Measurements from ENCODE around the gene RTKN.
A peak's percentile ranks its signal among the peaks of the same experiment; 100 is the strongest.

Gene RTKN

GRCh38 chr2:74457549-74458131 is 15.9 kb upstream of the RTKN start:
- peak overlapping the region; percentile 92 for H3K23ac ChIP-seq (ENCODE audit: low read depth, low read length, poor library complexity)

GRCh38 chr2:74457129-74457548 is 15.4 kb upstream of the RTKN start:
- whole genome bisulfite sequencing, 2 donors (ENCODE audit: extremely low coverage in 2 of 2, insufficient read length in 2 of 2, insufficient replicate concordance in 1 of 2) = no CpG with 5 or more reads among the region's 27 CpGs
- Histone ChIP-seq H2BK15ac (ENCODE audit: low read length) (no peak overlapping the region), H3K27me3 (ENCODE audit: control insufficient read depth in 3 of 3, insufficient read depth in 3 of 3, low read depth in 1 of 3, low read length in 3 of 3) (no peaks in the 10 kb centered on the region), H3K4me1 (ENCODE audit: control insufficient read depth in 2 of 2, insufficient read depth in 1 of 2, low read depth in 1 of 2, low read length in 2 of 2) (peaks cover 7 to 18% of the 10 kb centered on the region in 2 donors), H2BK12ac (ENCODE audit: low read length) (peak overlapping the region; percentile 7), H3K14ac (ENCODE audit: low read length) (no peak overlapping the region), H2BK120ac (ENCODE audit: low read depth, low read length) (no peak overlapping the region), H4K91ac (ENCODE audit: low read depth, low read length, poor library complexity) (no peak overlapping the region), H3K9ac (ENCODE audit: low read depth, low read length, poor library complexity) (peak overlapping the region; percentile 85), H2AK5ac (ENCODE audit: low read depth, low read length) (no peak overlapping the region), H2BK5ac (ENCODE audit: low read length) (peak overlapping the region; percentile 95), H3K18ac (ENCODE audit: low read length) (peak overlapping the region; percentile 97), H2AFZ (ENCODE audit: low read length) (peak overlapping the region; percentile 90), H3K9me3 (replicated peaks in 1 of 2; ENCODE audit: control insufficient read depth in 2 of 2, insufficient read depth in 1 of 2, low read depth in 1 of 2, low read length in 2 of 2) (no peaks in the 10 kb centered on the region), H3K36me3 (replicated peaks in 1 of 2; ENCODE audit: control insufficient read depth in 2 of 2, insufficient read depth in 2 of 2, low read length in 2 of 2) (peaks cover 13 to 31% of the 10 kb centered on the region in 2 donors), H3K27ac (replicated peaks; ENCODE audit: low read length) (peak overlapping the region; percentile 96), H4K8ac (ENCODE audit: low read depth, low read length) (no peak overlapping the region), H3K4me3 (ENCODE audit: low read length in 2 of 2) (peak overlapping the region; percentile 67 to 85), H3K4ac (ENCODE audit: low read length) (no peak overlapping the region), H3K23ac (ENCODE audit: low read depth, low read length, poor library complexity) (peak overlapping the region; percentile 83), H3K79me1 (ENCODE audit: low read depth, low read length) (peaks cover 8% of the 10 kb centered on the region), H3K4me2 (ENCODE audit: insufficient read depth, low read length, poor library complexity, severe bottlenecking) (peak overlapping the region; percentile 77)
- no peak for DNase-seq (ENCODE audit: low spot score)

More at GRCh38 chr2:74457549-74458131, 15.9 kb upstream of the RTKN start:
- Histone ChIP-seq H3K27me3 (ENCODE audit: control insufficient read depth in 3 of 3, insufficient read depth in 3 of 3, low read depth in 1 of 3, low read length in 3 of 3) (no peaks in the 10 kb centered on the region), H4K91ac (ENCODE audit: low read depth, low read length, poor library complexity) (no peak overlapping the region), H3K9me3 (replicated peaks in 1 of 2; ENCODE audit: control insufficient read depth in 2 of 2, insufficient read depth in 1 of 2, low read depth in 1 of 2, low read length in 2 of 2) (no peaks in the 10 kb centered on the region), H3K4ac (ENCODE audit: low read length) (peak overlapping the region; percentile 45), H3K79me1 (ENCODE audit: low read depth, low read length) (peaks cover 8% of the 10 kb centered on the region), H3K4me3 (ENCODE audit: low read length in 2 of 2) (peak overlapping the region; percentile 67 to 85), H2BK15ac (ENCODE audit: low read length) (no peak overlapping the region), H3K4me2 (ENCODE audit: insufficient read depth, low read length, poor library complexity, severe bottlenecking) (peak overlapping the region; percentile 77), H4K8ac (ENCODE audit: low read depth, low read length) (no peak overlapping the region), H2BK12ac (ENCODE audit: low read length) (peak overlapping the region; percentile 11), H2BK120ac (ENCODE audit: low read depth, low read length) (no peak overlapping the region), H3K18ac (ENCODE audit: low read length) (peak overlapping the region; percentile 96), H3K4me1 (ENCODE audit: control insufficient read depth in 2 of 2, insufficient read depth in 1 of 2, low read depth in 1 of 2, low read length in 2 of 2) (peaks cover 7 to 18% of the 10 kb centered on the region in 2 donors), H2BK5ac (ENCODE audit: low read length) (peak overlapping the region; percentile 95), H3K27ac (replicated peaks; ENCODE audit: low read length) (peak overlapping the region; percentile 96), H3K14ac (ENCODE audit: low read length) (no peak overlapping the region), H2AK5ac (ENCODE audit: low read depth, low read length) (peak overlapping the region; percentile 64), H2AFZ (ENCODE audit: low read length) (peak overlapping the region; percentile 90), H3K9ac (ENCODE audit: low read depth, low read length, poor library complexity) (peak overlapping the region; percentile 89), H3K36me3 (replicated peaks in 1 of 2; ENCODE audit: control insufficient read depth in 2 of 2, insufficient read depth in 2 of 2, low read length in 2 of 2) (peaks cover 18 to 36% of the 10 kb centered on the region in 2 donors)
- WGBS, 2 donors (ENCODE audit: extremely low coverage in 2 of 2, insufficient read length in 2 of 2, insufficient replicate concordance in 1 of 2) = no CpG with 5 or more reads among the region's 46 CpGs
- DNase-seq (ENCODE audit: low spot score) = peak; percentile 67

GRCh38 chr2:74454654-74455511 is 13.1 kb upstream of the RTKN start, which contains the start of gene INO80B:
TSS of gene INO80B (plus strand) at chr2:74455087. CDS start at chr2:74455117, 30 bp downstream.
- Histone ChIP-seq H3K9ac (ENCODE audit: low read depth, low read length, poor library complexity) (peak within 1 kb of the TSS; percentile 32), H3K4me3 (ENCODE audit: low read length in 2 of 2) (peak within 1 kb of the TSS; percentile 60 to 84), H3K27ac (replicated peaks; ENCODE audit: low read length) (no peak within 1 kb of the TSS), H4K91ac (ENCODE audit: low read depth, low read length, poor library complexity) (no peak within 1 kb of the TSS), H3K4me1 (ENCODE audit: control insufficient read depth in 2 of 2, insufficient read depth in 1 of 2, low read depth in 1 of 2, low read length in 2 of 2) (peaks cover 7 to 18% of the 10 kb centered on the region in 2 donors), H3K36me3 (replicated peaks in 1 of 2; ENCODE audit: control insufficient read depth in 2 of 2, insufficient read depth in 2 of 2, low read length in 2 of 2) (peaks cover 0 to 9% of the 10 kb centered on the region in 2 donors), H3K27me3 (ENCODE audit: control insufficient read depth in 3 of 3, insufficient read depth in 3 of 3, low read depth in 1 of 3, low read length in 3 of 3) (peaks cover 0 to 5% (median 0%) of the 10 kb centered on the region in 3 experiments), H3K18ac (ENCODE audit: low read length) (no peak within 1 kb of the TSS), H2BK120ac (ENCODE audit: low read depth, low read length) (no peak within 1 kb of the TSS), H2BK5ac (ENCODE audit: low read length) (peak within 1 kb of the TSS; percentile 43), H3K14ac (ENCODE audit: low read length) (no peak within 1 kb of the TSS), H2BK12ac (ENCODE audit: low read length) (no peak within 1 kb of the TSS), H2AK5ac (ENCODE audit: low read depth, low read length) (no peak within 1 kb of the TSS), H3K23ac (ENCODE audit: low read depth, low read length, poor library complexity) (no peak within 1 kb of the TSS), H3K9me3 (replicated peaks in 1 of 2; ENCODE audit: control insufficient read depth in 2 of 2, insufficient read depth in 1 of 2, low read depth in 1 of 2, low read length in 2 of 2) (no peaks in the 10 kb centered on the region), H2AFZ (ENCODE audit: low read length) (peak within 1 kb of the TSS; percentile 83), H3K4ac (ENCODE audit: low read length) (no peak within 1 kb of the TSS), H4K8ac (ENCODE audit: low read depth, low read length) (no peak within 1 kb of the TSS), H3K79me1 (ENCODE audit: low read depth, low read length) (peaks cover 8% of the 10 kb centered on the region), H2BK15ac (ENCODE audit: low read length) (no peak within 1 kb of the TSS), H3K4me2 (ENCODE audit: insufficient read depth, low read length, poor library complexity, severe bottlenecking) (peak within 1 kb of the TSS; percentile 62)
- peak; percentile 98 for DNase-seq (ENCODE audit: low spot score)
- WGBS, 2 donors (ENCODE audit: extremely low coverage in 2 of 2, insufficient read length in 2 of 2, insufficient replicate concordance in 1 of 2) = no CpG with 5 or more reads among the region's 40 CpGs

All from neuronal stem cell (in vitro differentiated cells).